ENCODE measurements around the gene HLA-A. TPM values are rescaled to one million over a fixed set of nuclear protein-coding genes. Genes with fewer than 3 reads are reported as not detected.

HLA-A gene
- total and polyA plus RNA-seq, 9 of the 15 experiments (the other 6 are each of a cell fraction or from before 2014, with no cell fraction given): 0.46 to 3.3 TPM; not detected in 7

- POLR2A ChIA-PET: no interaction called here
- Histone ChIP-seq H3K27ac (ENCODE audit: extremely low read depth, low read depth, low read length) (no peak overlapping the region), H3K9me3 (replicated peaks; ENCODE audit: control insufficient read depth, insufficient read depth, low read depth, low read length) (no peaks in the 10 kb centered on the region), H3K4me3 (no peak overlapping the region), H4K20me1 (replicated peaks; ENCODE audit: control insufficient read depth, insufficient read depth, low read length) (no peaks in the 10 kb centered on the region), H3K4me2 (ENCODE audit: insufficient read depth, low read length) (no peak overlapping the region), H3K9me1 (ENCODE audit: control insufficient read depth, insufficient read depth, low read length) (no peaks in the 10 kb centered on the region), H3K27me3 (ENCODE audit: control insufficient read depth in 2 of 2, insufficient read depth in 2 of 2, low read length in 2 of 2) (peaks cover 0 to 12% of the 10 kb centered on the region in 2 experiments; a peak in 3 of 5 replicates), H3K79me2 (ENCODE audit: control insufficient read depth, insufficient read depth, low read length) (no peaks in the 10 kb centered on the region), H2AFZ (ENCODE audit: low read depth, low read length) (no peak overlapping the region), H3K36me3 (ENCODE audit: control insufficient read depth, insufficient read depth, low read length) (no peaks in the 10 kb centered on the region), H3K4me1 (replicated peaks in 1 of 2; ENCODE audit: control insufficient read depth in 2 of 2, insufficient read depth in 2 of 2, low read length in 2 of 2) (peaks cover 0 to 10% of the 10 kb centered on the region in 2 experiments; a peak in 2 of 5 replicates), H3K9ac (ENCODE audit: insufficient read depth in 1 of 2, low read depth in 2 of 2, low read length in 2 of 2) (no peak overlapping the region)
- intact Hi-C loops (cut with micrococcal nuclease): no loop called here
- BruUV-seq (replicated peaks): no TSS peak
- no peak for DNase-seq (ENCODE audit: extremely low read depth in 1 of 4, low spot score in 3 of 4)
- ATAC-seq: no peak
- WGBS (ENCODE audit: insufficient coverage, low coverage, missing lambda C conversion rate): 19% methylated on average over 3 of the region's 6 CpGs
- in situ Hi-C loops (cut with MboI): loop anchor here (5.0 kb wide), 1 partner anchor 41 kb away; no protein-coding TSS in a partner anchor
- CTCF ChIA-PET (ENCODE audit: low intra/inter-chr PET ratio): no interaction called here
- no peak for FAIRE-seq
- TF ChIP-seq ZBTB8A (IDR thresholded peaks at IDR 0.05; ENCODE audit: partially characterized antibody) (no peak), STAG1 (CRISPR knock-in tag; IDR thresholded peaks at IDR 0.05; ENCODE audit: borderline replicate concordance) (no peak), TCFL5 (CRISPR knock-in tag; conservative IDR thresholded peaks at IDR 0.05) (no peak), CC2D1A (IDR thresholded peaks at IDR 0.05) (no peak), NR2C2 (CRISPR knock-in tag; IDR thresholded peaks at IDR 0.05) (no peak), NR2C2 (tag; IDR thresholded peaks at IDR 0.05) (no peak), SRF (CRISPR knock-in tag; IDR thresholded peaks at IDR 0.05) (no peak), ZNF41 (CRISPR knock-in tag; conservative IDR thresholded peaks at IDR 0.05) (no peak)
- TF ChIP-seq, protein P1, sequence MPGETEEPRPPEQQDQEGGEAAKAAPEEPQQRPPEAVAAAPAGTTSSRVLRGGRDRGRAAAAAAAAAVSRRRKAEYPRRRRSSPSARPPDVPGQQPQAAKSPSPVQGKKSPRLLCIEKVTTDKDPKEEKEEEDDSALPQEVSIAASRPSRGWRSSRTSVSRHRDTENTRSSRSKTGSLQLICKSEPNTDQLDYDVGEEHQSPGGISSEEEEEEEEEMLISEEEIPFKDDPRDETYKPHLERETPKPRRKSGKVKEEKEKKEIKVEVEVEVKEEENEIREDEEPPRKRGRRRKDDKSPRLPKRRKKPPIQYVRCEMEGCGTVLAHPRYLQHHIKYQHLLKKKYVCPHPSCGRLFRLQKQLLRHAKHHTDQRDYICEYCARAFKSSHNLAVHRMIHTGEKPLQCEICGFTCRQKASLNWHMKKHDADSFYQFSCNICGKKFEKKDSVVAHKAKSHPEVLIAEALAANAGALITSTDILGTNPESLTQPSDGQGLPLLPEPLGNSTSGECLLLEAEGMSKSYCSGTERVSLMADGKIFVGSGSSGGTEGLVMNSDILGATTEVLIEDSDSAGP (CRISPR knock-in tag; IDR thresholded peaks at IDR 0.05): no peak
- TF ChIP-seq, protein P2, sequence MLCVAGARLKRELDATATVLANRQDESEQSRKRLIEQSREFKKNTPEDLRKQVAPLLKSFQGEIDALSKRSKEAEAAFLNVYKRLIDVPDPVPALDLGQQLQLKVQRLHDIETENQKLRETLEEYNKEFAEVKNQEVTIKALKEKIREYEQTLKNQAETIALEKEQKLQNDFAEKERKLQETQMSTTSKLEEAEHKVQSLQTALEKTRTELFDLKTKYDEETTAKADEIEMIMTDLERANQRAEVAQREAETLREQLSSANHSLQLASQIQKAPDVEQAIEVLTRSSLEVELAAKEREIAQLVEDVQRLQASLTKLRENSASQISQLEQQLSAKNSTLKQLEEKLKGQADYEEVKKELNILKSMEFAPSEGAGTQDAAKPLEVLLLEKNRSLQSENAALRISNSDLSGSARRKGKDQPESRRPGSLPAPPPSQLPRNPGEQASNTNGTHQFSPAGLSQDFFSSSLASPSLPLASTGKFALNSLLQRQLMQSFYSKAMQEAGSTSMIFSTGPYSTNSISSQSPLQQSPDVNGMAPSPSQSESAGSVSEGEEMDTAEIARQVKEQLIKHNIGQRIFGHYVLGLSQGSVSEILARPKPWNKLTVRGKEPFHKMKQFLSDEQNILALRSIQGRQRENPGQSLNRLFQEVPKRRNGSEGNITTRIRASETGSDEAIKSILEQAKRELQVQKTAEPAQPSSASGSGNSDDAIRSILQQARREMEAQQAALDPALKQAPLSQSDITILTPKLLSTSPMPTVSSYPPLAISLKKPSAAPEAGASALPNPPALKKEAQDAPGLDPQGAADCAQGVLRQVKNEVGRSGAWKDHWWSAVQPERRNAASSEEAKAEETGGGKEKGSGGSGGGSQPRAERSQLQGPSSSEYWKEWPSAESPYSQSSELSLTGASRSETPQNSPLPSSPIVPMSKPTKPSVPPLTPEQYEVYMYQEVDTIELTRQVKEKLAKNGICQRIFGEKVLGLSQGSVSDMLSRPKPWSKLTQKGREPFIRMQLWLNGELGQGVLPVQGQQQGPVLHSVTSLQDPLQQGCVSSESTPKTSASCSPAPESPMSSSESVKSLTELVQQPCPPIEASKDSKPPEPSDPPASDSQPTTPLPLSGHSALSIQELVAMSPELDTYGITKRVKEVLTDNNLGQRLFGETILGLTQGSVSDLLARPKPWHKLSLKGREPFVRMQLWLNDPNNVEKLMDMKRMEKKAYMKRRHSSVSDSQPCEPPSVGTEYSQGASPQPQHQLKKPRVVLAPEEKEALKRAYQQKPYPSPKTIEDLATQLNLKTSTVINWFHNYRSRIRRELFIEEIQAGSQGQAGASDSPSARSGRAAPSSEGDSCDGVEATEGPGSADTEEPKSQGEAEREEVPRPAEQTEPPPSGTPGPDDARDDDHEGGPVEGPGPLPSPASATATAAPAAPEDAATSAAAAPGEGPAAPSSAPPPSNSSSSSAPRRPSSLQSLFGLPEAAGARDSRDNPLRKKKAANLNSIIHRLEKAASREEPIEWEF (CRISPR knock-in tag; IDR thresholded peaks at IDR 0.05): no peak
Observed at GRCh38 chr6:29927841-29928388, 14.4 kb upstream of the HLA-A start.
